ENCODE results near the gene APOBEC4. TPM values are rescaled to one million over a fixed set of nuclear protein-coding genes. Genes with fewer than 3 reads are reported as not detected.

APOBEC4 gene
- total RNA-seq, 1 experiment from 2014 or later: not detected

GRCh38 chr1:183632964-183633363 is 20.2 kb downstream of the APOBEC4 start:
- H2AFZ ChIP-seq: no peak overlapping the region
- H3K79me2 ChIP-seq (ENCODE audit: low read depth): peaks cover 61% of the 10 kb centered on the region
- H3K9me2 ChIP-seq (ENCODE audit: insufficient read depth): no peaks in the 10 kb centered on the region
- no TSS peak for BruUV-seq (replicated peaks)
- CTCF ChIA-PET: no interaction called here
- peaks cover 40% of the 10 kb centered on the region for H3K4me1 ChIP-seq (replicated peaks; ENCODE audit: insufficient read depth)
- H3F3A ChIP-seq (ENCODE audit: insufficient read depth, low read depth): peaks cover 44% of the 10 kb centered on the region
- peak overlapping the region; percentile 92 for H3K4me2 ChIP-seq
- H3K4me3 ChIP-seq: peak overlapping the region; percentile 98
- POLR2A ChIA-PET (ENCODE audit: unreplicated experiment): interaction anchor here (0.6 kb wide), 1 partner anchor 201 kb away, joined by 4 read pairs; no protein-coding TSS in a partner anchor
- H3K27ac ChIP-seq: 0 out of 2 replicates have a peak overlapping the region, but pooled peaks have one; percentile 69
- H3K36me3 ChIP-seq (ENCODE audit: low read depth): peaks cover 46% of the 10 kb centered on the region
- intact Hi-C loops (cut with micrococcal nuclease; ENCODE audit: unreplicated experiment): loop anchor here (10.0 kb wide), 1 partner anchor 1062 kb away; no protein-coding TSS in a partner anchor
- H3K9me3 ChIP-seq (ENCODE audit: insufficient read depth, low read depth): no peaks in the 10 kb centered on the region
- H4K20me1 ChIP-seq (ENCODE audit: insufficient read depth): peaks cover 24% of the 10 kb centered on the region
- H3K27me3 ChIP-seq (ENCODE audit: insufficient read depth, low read depth): no peaks in the 10 kb centered on the region
- no peak for TF ChIP-seq CTCF (conservative IDR thresholded peaks at IDR 0.05)
- TF ChIP-seq EZH2 (IDR thresholded peaks at IDR 0.05; ENCODE audit: low read depth): no peak
- DNase-seq: no peak

DNA sequence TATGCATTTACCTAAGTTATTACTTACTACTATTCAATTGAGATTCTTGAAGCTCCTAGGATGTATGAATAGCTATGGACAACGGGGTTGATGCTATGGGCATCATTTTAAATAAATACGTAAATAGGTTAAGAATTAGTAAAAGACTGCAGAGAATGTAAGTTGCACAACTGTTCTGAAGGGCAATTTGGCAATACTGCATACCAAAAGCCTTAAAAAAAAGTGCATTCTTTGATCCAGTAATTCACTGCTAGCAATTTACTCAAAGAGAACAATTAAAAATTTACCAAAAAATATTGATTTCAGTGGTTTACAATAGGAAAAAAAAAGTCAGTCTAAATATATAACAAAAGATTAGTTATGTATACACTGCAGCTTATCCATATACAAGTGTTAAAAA is 21.0 kb downstream of the APOBEC4 start:
- Histone ChIP-seq H3F3A (ENCODE audit: insufficient read depth, low read depth) (peaks cover 48% of the 10 kb centered on the region), H3K4me2 (peak overlapping the region; percentile 92), H3K79me2 (ENCODE audit: low read depth) (peaks cover 61% of the 10 kb centered on the region), H3K27me3 (ENCODE audit: insufficient read depth, low read depth) (no peaks in the 10 kb centered on the region), H2AFZ (no peak overlapping the region), H3K4me3 (peak overlapping the region; percentile 98), H3K9me2 (ENCODE audit: insufficient read depth) (no peaks in the 10 kb centered on the region), H4K20me1 (ENCODE audit: insufficient read depth) (peaks cover 24% of the 10 kb centered on the region), H3K27ac (no peak overlapping the region), H3K4me1 (replicated peaks; ENCODE audit: insufficient read depth) (peaks cover 40% of the 10 kb centered on the region), H3K36me3 (ENCODE audit: low read depth) (peaks cover 53% of the 10 kb centered on the region), H3K9me3 (ENCODE audit: insufficient read depth, low read depth) (no peaks in the 10 kb centered on the region)
- TF ChIP-seq CTCF (conservative IDR thresholded peaks at IDR 0.05): no peak
- no peak for TF ChIP-seq EZH2 (IDR thresholded peaks at IDR 0.05; ENCODE audit: low read depth)
- ChIA-PET POLR2A (ENCODE audit: unreplicated experiment) (interaction anchor here (0.6 kb wide), 3 partner anchors 53 to 259 kb away, joined by 4 to 8 read pairs (median 7); no protein-coding TSS in a partner anchor), CTCF (interaction anchor here (0.7 kb wide), 1 partner anchor 316 kb away, joined by 5 read pairs; no protein-coding TSS in a partner anchor)
- intact Hi-C loops (cut with micrococcal nuclease; ENCODE audit: unreplicated experiment): loop anchor here (10.0 kb wide), 1 partner anchor 1063 kb away; no protein-coding TSS in a partner anchor
- no TSS peak for BruUV-seq (replicated peaks)
- peak in 1 of 2 experiments; percentile 78 for DNase-seq

DNA sequence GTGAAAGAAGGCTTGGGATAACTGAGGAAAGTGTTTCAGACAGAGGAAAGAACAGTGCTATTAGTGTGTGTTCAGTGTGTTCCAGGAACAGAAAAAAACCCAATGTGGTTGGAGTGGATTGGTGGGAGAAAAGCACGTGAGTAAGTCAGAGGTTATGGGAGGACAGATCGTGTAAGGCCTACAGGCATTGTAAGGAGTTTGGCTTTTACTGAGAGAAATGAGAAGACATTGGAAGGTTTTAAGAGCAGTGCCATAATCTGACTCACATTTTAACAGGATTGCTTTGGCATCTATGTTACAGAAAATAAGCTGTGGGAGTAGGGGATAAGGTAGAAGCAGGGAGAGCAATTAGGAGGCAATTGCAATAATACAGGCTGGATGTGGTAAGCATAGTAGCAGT is 22.4 kb downstream of the APOBEC4 start:
- BruUV-seq (replicated peaks): no TSS peak
- POLR2A ChIA-PET (ENCODE audit: unreplicated experiment): no interaction called here

More for the DNA sequence above, 22.4 kb downstream of the APOBEC4 start:
- Histone ChIP-seq H3K27ac (no peak overlapping the region), H2AFZ (no peak overlapping the region), H3K9me3 (ENCODE audit: insufficient read depth, low read depth) (no peaks in the 10 kb centered on the region), H3K4me1 (replicated peaks; ENCODE audit: insufficient read depth) (peaks cover 31% of the 10 kb centered on the region), H3K4me3 (no peak overlapping the region), H4K20me1 (ENCODE audit: insufficient read depth) (peaks cover 24% of the 10 kb centered on the region), H3K9me2 (ENCODE audit: insufficient read depth) (no peaks in the 10 kb centered on the region), H3K27me3 (ENCODE audit: insufficient read depth, low read depth) (no peaks in the 10 kb centered on the region), H3F3A (ENCODE audit: insufficient read depth, low read depth) (peaks cover 62% of the 10 kb centered on the region), H3K36me3 (ENCODE audit: low read depth) (peaks cover 62% of the 10 kb centered on the region), H3K79me2 (ENCODE audit: low read depth) (peaks cover 61% of the 10 kb centered on the region), H3K4me2 (no peak overlapping the region)
- TF ChIP-seq EZH2 (IDR thresholded peaks at IDR 0.05; ENCODE audit: low read depth) (no peak), CTCF (conservative IDR thresholded peaks at IDR 0.05) (no peak)
- CTCF ChIA-PET: no interaction called here
- no peak for DNase-seq
- intact Hi-C loops (cut with micrococcal nuclease; ENCODE audit: unreplicated experiment): loop anchor here (10.0 kb wide), 1 partner anchor 1064 kb away; no protein-coding TSS in a partner anchor

Measured in PC-9 (cell line).